NCI-H2081 (cell line): Measurements from ENCODE around the gene ADGRF5.

ENCODE experiments used
- DNase-seq, 2 experiments: peaks; one replicate each; lab custom pipeline; 2025; lab: John Stamatoyannopoulos, UW

Gene ADGRF5

GRCh38 chr6:46930331-46930730 is 8.6 kb upstream of the ADGRF5 start:
- DNase-seq = no peak

DNA sequence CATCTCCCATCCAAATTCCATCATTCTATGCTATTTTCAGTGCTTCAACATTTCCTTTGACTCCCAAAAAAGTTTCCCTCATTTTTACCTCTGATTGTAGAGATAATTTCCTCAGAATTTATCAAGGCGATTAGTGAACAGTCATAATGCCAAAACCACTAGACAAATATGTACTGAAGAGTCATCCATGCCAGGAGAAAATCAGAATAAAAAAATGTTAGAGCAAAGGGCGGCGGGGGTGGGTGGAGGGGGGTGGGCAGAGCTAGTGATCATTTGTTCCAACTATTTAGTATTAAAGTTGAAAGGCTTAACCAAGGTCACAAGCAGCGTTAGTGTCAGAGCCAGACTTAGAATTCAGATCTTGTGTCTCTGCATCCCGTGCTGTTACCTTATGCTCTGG is 5.3 kb upstream of the ADGRF5 start:
- DNase-seq = no peak

- no peak for DNase-seq
Observed at GRCh38 chr6:46926481-46926880, 4.7 kb upstream of the ADGRF5 start.

- DNase-seq = no peak
Observed at GRCh38 chr6:46925563-46926253, 4.0 kb upstream of the ADGRF5 start.

- DNase-seq = no peak
Observed at GRCh38 chr6:46923476-46923875, 1.7 kb upstream of the ADGRF5 start.

- DNase-seq = no peak
Observed at GRCh38 chr6:46921059-46921458, 679 bp downstream of the ADGRF5 start.

- no peak for DNase-seq
Observed at GRCh38 chr6:46918806-46919205, 2.9 kb downstream of the ADGRF5 start.

DNA sequence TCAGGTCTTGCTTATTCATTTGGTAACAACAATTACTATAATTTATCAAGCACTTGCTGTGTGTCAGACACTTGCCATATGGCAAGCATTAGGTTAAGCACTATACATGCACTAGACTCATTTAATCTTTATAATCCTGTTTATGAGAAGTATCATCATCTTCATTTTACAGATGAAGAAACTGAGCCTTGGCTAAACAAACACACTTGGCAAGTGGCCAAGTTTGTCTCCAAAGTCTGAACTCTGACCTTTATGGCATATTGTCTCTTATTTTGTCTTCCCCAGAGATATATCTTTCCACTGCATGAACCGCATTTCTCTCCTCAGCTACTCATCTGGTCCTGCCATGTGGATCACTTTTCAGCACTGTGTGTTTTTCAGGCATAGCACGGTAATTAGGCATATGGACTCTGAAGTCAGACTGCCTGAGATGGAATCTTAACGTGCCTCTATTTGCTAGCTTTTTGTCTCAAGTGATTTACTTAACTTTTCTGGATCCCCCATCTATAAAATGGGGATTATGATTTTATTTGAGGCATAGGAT is 4.7 kb downstream of the ADGRF5 start:
- no peak for DNase-seq

GRCh38 chr6:46915866-46916265 is 5.9 kb downstream of the ADGRF5 start:
- DNase-seq = no peak

DNA sequence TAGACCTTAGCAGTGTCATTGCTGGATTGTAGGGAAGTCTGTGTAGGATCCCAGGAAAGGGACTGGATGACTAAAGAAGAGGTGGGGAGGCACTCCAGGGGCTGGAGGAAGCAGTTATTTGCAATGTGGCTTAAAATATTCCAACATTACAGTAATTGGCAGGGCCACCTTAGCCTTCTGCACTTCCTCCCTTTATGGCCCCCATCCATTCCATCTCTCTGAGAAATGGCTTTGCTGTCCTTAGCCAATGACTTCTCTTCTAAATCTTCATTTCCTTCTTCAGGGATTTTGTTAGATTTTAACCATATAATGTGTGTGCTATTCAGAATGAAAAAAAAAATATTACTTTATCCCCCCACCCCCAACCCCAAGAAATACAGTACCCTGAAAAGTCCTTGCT is 6.4 kb downstream of the ADGRF5 start:
- DNase-seq = no peak

DNA sequence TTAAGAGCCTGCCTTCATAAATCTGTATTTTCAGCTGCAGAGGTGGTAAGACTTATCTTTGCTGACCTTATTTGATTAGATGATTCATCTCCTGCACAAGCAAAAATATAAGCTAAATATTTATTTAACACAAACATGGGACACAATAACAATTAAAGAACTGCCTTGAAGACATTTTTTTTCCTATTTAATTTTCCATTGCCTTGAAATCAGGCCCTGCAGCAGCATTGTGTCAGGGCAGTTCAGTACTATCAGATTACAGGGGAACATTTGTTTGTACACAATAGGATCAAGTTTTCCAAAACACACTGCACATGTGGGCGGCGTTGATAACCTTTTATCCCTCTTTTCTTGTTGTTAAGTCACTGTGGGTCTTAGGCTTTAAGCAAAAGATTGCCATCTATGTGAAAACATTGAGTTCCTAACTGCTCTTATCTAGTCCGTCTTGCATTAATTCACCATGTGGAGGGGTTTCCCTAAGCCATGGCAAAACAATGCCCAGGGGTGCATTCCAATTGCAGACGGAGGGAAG is 7.4 kb downstream of the ADGRF5 start:
- DNase-seq = no peak

GRCh38 chr6:46909371-46909770 is 12.4 kb downstream of the ADGRF5 start:
- no peak for DNase-seq

DNA sequence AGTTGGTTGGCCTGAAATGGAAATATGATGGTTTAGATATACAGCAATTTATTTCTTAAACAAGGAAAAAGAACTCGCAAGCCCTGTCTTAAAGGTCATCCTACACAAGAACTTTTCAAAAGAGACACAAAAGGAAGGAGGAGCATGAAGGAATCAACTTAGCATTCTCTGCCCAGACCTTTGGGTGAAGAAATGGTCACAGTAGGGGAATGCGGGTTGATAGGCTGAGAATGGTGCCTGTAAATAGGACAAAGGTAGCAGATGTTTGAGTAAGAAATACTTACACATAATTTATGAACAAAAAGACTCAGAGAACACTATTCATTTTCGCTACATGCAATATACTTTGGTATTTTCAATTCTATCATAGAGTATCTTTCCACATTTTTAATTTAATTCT is 15.0 kb downstream of the ADGRF5 start:
- DNase-seq = no peak

DNA sequence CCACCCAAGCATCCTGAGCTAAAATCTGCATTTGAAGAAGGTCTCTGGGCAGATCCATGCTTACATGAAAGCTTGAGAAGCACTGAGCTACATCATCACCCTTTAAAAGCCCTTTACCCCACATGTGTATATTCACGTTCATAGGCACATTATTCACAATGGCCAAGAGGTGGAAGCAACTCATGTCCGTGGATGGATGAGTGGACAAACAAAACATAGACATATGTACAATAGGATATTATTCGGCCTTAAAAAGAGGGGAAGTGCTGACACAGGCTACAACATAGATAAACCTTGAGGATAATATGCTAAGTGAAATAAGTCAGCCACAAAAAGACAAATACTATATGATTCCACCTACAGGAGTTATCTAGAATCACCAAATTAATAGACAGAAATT is 17.6 kb downstream of the ADGRF5 start:
- no peak for DNase-seq

- DNase-seq = no peak
Observed at GRCh38 chr6:46903175-46903574, 18.6 kb downstream of the ADGRF5 start.

DNA sequence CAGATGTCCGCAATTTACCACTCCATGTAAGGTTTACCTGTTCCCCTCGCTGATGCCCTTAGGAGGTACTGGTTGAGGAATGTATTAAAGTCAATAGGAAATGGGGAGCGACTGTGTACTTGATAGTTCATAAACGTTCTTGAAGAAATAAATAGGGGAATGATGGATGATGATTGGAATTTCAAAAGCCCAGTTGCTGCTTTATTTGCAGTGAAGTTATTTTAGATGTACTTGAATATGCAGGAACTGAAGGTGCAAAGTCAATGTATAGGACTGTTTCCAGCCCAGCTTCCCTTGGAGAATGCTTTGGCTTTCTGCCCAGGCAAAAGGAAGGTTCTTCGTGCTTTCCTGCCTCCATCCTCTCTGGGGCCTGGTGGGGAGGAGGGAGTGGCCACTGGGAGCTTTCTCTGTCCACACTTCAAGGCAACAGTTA is 19.8 kb downstream of the ADGRF5 start:
- DNase-seq = no peak

- no peak for DNase-seq
Observed at GRCh38 chr6:46900266-46900665, 21.5 kb downstream of the ADGRF5 start.

GRCh38 chr6:46899659-46900058 is 22.1 kb downstream of the ADGRF5 start:
- no peak for DNase-seq

GRCh38 chr6:46898006-46898405 is 23.7 kb downstream of the ADGRF5 start:
- DNase-seq = no peak

DNA sequence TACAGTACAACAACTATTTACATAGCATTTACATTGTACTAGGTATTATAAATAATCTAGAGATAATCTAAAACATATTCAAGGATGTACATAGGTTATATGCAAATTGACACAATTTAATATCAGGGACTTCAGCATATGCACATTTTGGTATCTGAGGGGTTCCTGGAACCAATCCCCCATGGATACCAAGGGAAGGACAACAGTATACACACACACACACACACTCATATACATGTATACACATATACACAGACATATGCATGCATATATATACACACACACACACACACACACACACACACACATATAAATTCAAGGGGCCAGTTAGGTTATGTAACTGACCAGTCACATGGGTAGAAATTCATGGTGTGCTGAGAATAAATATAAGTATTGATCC is 24.9 kb downstream of the ADGRF5 start:
- DNase-seq = no peak

GRCh38 chr6:46895930-46896329 is 25.8 kb downstream of the ADGRF5 start:
- no peak for DNase-seq

DNA sequence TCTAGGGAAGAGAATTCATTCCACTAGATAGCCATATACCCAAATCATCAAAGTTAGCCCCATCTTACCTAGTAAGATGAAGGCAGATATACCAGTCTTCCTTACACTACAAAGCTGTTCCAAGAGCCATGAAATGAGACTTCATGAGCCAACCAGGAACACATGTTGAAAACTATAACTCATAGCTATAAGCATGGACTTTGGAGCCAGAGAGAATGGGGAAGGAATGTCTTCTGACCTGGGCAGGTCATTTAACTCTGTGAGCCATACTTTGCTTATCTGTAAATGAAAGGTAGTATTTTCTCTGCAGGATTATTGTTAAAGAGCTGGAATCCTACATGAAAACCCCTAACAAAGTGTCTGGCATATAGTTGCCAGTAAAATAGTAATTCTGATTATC is 27.3 kb downstream of the ADGRF5 start:
- DNase-seq = no peak

DNA sequence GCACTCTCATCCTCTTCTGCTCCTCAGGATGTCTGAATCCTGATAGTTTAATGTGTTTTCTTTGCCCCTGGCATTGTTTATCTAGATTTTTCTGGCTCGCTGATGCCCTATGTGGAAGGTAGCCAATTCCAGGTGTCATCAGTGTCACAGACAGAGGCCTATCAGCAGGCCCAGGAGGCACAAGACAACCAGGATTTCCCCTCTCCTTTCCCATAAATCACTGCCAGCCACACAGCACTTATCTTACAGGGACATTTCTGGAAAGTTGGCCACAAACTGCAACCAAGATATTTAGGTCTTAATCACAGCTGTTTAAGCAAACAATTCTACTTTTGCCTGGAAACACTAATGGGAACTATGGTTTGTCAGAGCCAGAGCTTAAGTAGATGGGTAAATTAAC is 28.1 kb downstream of the ADGRF5 start:
- DNase-seq = peak in 1 of 2 experiments; percentile 40

- DNase-seq = no peak
Observed at GRCh38 chr6:46891252-46891795, 30.4 kb downstream of the ADGRF5 start.
